Activated CD8-positive, alpha-beta memory T cell treated with anti-CD3 and anti-CD28 coated beads, Interleukin-2, amount 50 U/mL, for 1 hour (primary cell): ENCODE data around the gene NRIP1.

Experiments used
- DNase-seq: peaks from one replicate; pipeline ENCODE4 v3.0.0-alpha.2; 2020; ENCODE audit errors: extremely low read depth

NRIP1 gene

GRCh38 chr21:15063814-15064575 lies 805 bp downstream of the NRIP1 start:
- no peak for DNase-seq

GRCh38 chr21:15063081-15063813 lies 1.6 kb downstream of the NRIP1 start:
- DNase-seq, result no peak

DNA sequence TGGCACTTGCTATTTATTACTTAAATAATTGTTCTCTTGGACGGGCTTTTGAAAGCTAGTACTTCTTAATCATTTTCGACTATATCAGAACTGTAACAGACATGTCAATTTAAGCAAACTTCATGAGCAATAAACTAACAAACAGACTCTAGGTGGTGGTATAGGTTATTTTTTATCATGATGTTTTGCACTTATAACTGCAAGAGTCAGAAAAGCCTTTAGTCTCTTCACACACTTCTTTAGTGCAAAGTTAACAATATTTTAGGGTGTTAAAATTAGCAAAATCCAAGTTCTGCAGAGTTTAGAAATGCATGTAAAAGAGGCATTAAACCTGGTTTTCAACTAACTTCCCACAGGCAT lies 2.2 kb downstream of the NRIP1 start:
- DNase-seq, result no peak

- DNase-seq, result no peak
Measured at GRCh38 chr21:15061747-15062605, 2.8 kb downstream of the NRIP1 start.

DNA sequence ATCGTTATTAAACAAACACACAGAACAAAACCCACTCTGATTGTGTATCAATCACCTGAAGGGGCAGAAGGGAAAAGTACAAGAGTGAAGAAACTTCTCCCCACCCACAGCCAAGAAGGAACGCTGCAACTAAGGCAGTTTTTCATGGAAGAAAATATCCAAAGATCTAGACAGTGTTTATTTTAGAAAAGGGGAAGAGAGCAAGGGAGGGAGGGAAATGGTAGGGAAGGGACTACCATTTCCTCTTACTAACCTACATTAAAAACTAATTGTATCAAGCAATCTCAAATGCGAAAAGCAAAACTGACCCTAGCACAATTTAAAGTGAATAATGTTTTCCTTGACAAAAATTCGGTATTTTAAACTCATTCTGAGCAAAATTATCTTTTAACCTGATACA lies 3.5 kb downstream of the NRIP1 start:
- no peak for DNase-seq

DNA sequence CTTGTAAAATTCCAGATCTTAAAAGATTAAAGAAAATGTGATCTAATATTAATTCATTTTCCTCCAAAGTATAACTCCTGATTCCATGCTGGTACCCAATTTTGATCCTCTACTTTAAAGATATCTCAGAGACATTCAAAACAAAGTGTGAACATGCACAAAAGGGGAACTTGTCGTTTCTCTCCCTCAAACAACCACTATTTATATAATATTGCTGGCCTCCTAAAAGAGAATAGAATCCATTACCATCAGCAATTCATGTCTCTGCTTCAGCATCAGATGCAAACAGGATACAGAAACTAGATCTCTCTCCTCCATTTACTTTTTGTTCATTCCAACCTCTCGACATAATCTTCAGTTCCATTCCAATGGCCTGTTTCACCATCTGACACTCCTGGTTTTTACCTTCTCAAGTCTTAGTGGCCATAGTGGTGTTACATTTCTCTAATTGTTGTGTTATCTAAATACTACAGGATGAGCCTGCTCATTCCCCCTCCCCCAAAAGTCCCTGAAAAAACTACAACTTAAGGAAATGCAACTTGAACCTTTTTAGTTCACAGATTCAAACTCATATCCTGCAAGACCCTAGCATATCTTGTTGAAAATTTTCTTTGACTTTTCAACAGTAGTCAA lies 4.1 kb downstream of the NRIP1 start:
- DNase-seq, result no peak

- DNase-seq, result no peak
Measured at GRCh38 chr21:15059397-15059796, 5.4 kb downstream of the NRIP1 start.

DNA sequence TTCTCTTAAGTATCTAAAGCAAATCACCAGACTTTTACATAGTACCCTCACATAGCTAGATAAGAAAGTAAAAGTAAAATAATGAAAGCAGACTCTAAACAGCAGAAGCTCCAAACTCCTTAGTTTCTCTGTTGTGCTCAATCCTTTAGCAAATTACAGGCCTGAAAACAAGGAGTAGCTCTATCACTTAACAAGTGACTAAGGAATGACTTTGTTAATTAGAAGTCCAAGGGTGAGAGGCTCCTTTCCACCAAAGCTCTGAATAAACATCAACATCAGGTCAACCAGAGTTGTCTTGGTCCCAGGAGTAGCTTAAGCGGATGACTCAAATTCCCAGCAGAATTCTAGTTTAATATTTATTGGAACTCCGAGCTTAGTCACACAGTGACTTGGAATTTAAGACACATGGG lies 5.9 kb downstream of the NRIP1 start:
- DNase-seq, result no peak

- no peak for DNase-seq
Measured at GRCh38 chr21:15057285-15057684, 7.5 kb downstream of the NRIP1 start.

- DNase-seq, result no peak
Measured at GRCh38 chr21:15054606-15055239, 10.1 kb downstream of the NRIP1 start.

DNA sequence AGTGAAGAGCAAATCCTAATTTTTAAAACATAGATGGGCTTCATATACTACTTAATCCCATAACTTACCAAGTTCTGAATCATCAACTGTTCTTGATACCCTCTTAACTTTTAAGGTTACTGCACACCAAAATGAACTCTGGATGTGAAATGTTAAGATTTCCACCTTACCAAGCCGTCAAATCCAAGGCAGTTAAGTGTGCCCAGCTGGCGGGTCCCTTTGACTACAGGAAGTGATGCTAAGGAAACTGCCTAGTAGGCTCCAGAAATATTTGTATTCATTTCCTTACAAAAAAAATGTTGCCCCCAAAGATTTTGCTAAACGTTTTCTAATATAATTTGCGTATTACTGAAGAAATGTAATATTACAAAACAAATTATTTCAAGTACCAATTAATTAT lies 10.7 kb downstream of the NRIP1 start:
- no peak for DNase-seq

DNA sequence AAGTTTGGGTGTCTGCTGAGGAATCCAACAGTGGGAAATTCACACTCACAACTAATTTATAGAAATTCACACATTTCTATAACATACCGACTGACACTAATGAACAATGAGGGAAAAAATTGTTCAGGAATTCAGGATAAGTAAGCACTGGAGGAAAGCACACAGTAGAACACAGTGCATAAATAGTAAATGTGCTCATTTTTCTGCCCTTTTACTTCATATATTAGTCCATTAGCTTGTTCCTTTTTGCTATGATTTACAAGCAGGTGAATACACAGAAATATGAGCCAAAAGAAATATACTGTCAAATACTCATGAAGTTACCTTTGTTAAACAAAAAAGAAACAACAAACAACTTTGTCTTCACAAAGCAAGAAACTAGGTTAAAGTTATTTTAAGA lies 11.3 kb downstream of the NRIP1 start:
- no peak for DNase-seq

GRCh38 chr21:15052459-15052763 lies 12.4 kb downstream of the NRIP1 start:
- DNase-seq, result no peak

DNA sequence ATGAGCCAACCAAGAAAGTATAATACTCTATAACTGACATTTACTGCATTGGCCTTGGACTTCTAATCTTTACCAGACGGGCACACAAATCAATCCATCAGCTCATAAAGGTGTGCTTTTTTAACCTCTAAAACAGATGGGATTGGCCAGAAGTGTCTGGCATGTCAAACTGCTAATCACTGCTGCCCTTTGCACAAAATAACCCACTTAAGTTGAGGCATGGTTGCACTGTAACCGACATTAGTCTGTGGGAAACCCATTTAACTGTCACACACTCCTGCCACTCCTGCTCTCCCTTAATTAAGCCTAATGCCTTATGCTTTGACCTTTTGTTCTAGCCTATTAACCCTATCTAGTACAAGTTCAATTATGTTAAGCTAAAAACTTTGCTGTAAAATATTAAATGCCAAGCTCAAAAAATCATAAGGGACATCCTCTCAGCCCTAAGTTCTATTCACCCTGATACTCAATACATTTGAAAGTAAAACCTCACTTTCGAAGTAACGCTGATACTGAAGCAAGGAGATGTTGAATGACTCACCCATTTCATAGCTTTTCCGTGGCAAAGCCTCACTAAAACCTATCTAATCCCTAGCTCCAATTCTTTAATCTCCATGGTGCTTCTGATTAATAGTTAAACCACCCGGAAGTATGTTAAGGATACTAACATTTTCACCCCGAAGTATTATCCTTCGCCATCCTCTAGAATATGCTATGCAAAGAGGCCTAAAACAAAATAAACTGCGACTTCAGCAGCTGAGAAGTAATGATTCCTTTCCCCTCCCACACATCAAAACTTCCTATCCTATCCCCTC lies 12.9 kb downstream of the NRIP1 start:
- DNase-seq, result no peak

DNA sequence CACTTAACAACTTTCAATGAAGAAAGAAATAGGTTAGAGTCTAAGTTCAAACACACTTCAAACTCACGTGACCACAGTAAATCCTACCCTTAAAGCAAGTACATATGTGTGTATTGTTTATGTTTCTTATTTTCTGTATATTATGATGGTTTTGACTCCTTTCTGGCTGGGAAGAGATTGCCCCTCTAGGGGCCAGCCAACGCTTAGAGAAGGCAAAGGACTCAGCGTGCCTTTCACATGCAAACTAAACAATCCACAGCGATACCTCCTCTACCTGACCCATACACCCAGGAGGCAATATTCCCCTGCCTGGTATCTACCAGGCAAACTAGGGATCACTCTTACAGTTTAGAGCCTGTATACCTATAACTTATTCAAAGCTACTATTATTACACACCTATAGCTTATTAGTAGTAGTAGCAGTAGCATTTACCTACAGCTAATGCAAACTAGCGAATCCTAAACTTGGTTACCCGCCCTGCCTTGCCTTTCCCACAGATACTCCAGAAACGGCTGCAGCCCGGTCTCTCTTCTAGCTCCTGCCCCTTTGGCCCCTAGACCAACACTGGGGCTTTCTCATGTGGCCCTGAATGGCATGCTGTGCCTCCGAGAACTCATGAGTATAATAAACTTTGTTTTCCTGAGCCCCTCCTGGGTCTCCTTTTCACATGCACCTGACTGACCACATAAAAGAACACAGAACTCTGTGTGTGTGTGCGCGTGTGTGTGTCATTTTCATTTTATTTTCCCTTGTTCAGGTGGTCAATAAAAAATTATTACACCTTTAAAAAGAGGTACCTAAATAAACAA lies 14.0 kb downstream of the NRIP1 start:
- DNase-seq, result no peak

GRCh38 chr21:15045017-15045416 lies 19.8 kb downstream of the NRIP1 start:
- no peak for DNase-seq

- no peak for DNase-seq
Measured at GRCh38 chr21:15042531-15042930, 22.3 kb downstream of the NRIP1 start.

- DNase-seq, result no peak
Measured at GRCh38 chr21:15039607-15040299, 25.0 kb downstream of the NRIP1 start.

- DNase-seq, result no peak
Measured at GRCh38 chr21:15037900-15038293, 26.9 kb downstream of the NRIP1 start.
